ENCODE measurements around the gene IFIT1B. TPM values are rescaled to one million over a fixed set of nuclear protein-coding genes. Genes with fewer than 3 reads are reported as not detected.
"Not testable (repeated sequence)": the region's sequence is repeated elsewhere in the genome, so short reads cannot be mapped to it uniquely, and the experiment has no call there.

Gene IFIT1B
- total RNA-seq, 4 donors from 2014 or later = not detected

- H3K9me3 ChIP-seq = no peaks in the 10 kb centered on the region
- no peak overlapping the region for H3K4me3 ChIP-seq (replicated peaks in 1 of 3)
- no peaks in the 10 kb centered on the region for H3K27me3 ChIP-seq
- intact Hi-C loops (cut with DNase I) = no loop called here
- peak overlapping the region in 1 of 3 donors; percentile 9 for H3K27ac ChIP-seq
- TF ChIP-seq, protein P1, sequence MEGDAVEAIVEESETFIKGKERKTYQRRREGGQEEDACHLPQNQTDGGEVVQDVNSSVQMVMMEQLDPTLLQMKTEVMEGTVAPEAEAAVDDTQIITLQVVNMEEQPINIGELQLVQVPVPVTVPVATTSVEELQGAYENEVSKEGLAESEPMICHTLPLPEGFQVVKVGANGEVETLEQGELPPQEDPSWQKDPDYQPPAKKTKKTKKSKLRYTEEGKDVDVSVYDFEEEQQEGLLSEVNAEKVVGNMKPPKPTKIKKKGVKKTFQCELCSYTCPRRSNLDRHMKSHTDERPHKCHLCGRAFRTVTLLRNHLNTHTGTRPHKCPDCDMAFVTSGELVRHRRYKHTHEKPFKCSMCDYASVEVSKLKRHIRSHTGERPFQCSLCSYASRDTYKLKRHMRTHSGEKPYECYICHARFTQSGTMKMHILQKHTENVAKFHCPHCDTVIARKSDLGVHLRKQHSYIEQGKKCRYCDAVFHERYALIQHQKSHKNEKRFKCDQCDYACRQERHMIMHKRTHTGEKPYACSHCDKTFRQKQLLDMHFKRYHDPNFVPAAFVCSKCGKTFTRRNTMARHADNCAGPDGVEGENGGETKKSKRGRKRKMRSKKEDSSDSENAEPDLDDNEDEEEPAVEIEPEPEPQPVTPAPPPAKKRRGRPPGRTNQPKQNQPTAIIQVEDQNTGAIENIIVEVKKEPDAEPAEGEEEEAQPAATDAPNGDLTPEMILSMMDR (IDR thresholded peaks at IDR 0.05) = no peak
- TF ChIP-seq POLR2A (IDR thresholded peaks at IDR 0.05) = no peak
- 89 to 94% methylated on average over 2 of the region's 2 CpGs for WGBS, 2 donors
- no peaks in the 10 kb centered on the region for H3K36me3 ChIP-seq
- H3K4me1 ChIP-seq = peaks cover 14 to 46% of the 10 kb centered on the region in 2 donors
- DNase-seq = no peak
These were observed 28.9 kb upstream of the IFIT1B start for GRCh38 chr10:89348975-89349374.

- 57 to 59% methylated on average over 7 of the region's 7 CpGs for WGBS, 2 donors
- H3K9me3 ChIP-seq; H3K4me3 ChIP-seq (replicated peaks in 1 of 3); H3K27me3 ChIP-seq; H3K36me3 ChIP-seq; intact Hi-C loops (cut with DNase I): not testable (repeated sequence)
- peak overlapping the region; percentile 43 to 79 (median 44) for H3K27ac ChIP-seq
- peak; percentile 58 to 69 for DNase-seq
- peaks cover 14 to 46% of the 10 kb centered on the region in 2 donors for H3K4me1 ChIP-seq
These were observed 27.1 kb upstream of the IFIT1B start for GRCh38 chr10:89350631-89351315.

DNA sequence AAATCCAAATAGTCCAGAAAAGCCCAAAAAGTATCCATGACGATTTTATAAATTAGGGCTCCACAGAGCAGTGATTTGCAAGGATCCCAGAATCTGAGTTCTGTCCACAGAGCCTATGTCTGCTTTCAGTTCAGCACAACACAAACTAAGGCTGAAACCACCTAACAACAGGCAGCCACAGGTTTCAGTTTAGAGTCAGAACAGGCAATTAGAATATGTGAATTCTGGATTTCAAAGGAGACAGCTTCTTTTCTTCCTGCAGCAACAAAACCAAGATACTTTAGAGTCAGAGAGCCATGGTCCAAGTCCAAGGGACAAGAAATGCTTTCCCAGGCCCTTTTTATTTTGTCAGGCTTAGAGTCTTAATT, 26.5 kb upstream of the IFIT1B start:
- no peaks in the 10 kb centered on the region for H3K27me3 ChIP-seq
- H3K9me3 ChIP-seq = no peaks in the 10 kb centered on the region
- WGBS, 2 donors = 45 to 60% methylated on average over 1 of the region's 1 CpG
- no peak for DNase-seq
- no peak for TF ChIP-seq POLR2A (IDR thresholded peaks at IDR 0.05)
- TF ChIP-seq, protein P1 (IDR thresholded peaks at IDR 0.05) = no peak
- H3K4me1 ChIP-seq = peaks cover 14 to 42% of the 10 kb centered on the region in 2 donors
- intact Hi-C loops (cut with DNase I) = no loop called here
- no peaks in the 10 kb centered on the region for H3K36me3 ChIP-seq
- no peak overlapping the region for H3K4me3 ChIP-seq (replicated peaks in 1 of 3)
- H3K27ac ChIP-seq = peak overlapping the region; percentile 43 to 79 (median 44)

DNA sequence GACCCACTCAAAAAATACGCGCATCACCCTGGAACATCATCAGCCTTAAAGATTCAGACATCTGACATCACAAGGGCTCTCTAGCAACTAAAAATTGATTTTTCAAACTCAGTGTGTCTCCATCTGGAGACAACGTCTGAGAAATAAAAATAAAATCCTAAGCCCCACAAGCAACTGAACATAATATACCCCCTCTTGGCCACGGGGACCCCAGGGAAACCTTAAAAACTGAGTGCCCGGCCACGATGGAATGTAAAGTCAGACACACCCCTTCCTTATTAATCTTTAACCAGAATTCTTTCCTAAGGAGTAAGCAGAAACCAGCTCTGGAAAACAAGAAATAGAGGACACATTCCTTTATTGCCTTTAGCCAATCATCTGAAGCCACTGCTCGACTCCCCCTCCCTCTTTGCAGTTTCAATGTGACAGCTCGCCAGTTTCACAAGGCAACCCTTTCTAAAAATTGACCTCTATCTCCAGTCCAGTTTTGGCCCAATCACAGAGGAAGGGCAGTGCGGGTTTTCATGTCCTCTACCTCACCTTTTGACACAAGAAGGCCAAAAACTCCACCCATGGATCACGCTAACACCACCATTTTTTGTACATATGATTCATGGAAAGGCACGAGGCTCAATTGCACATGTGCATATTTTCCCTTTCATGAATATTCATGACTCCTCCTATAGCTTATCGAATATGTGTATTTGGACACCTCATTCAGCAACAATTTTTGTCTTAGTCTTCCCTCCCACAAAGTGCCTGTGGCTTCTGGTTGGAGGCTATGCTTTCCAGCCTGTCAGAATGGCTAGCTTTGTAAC, 25.9 kb upstream of the IFIT1B start:
- peak; percentile 20 to 38 for DNase-seq
- peak overlapping the region; percentile 43 to 79 (median 44) for H3K27ac ChIP-seq
- H3K36me3 ChIP-seq = no peaks in the 10 kb centered on the region
- no peak overlapping the region for H3K4me3 ChIP-seq (replicated peaks in 1 of 3)
- H3K9me3 ChIP-seq = no peaks in the 10 kb centered on the region
- TF ChIP-seq, protein P1 (IDR thresholded peaks at IDR 0.05) = no peak
- TF ChIP-seq POLR2A (IDR thresholded peaks at IDR 0.05) = no peak
- 61 to 67% methylated on average over 12 of the region's 12 CpGs for WGBS, 2 donors
- H3K27me3 ChIP-seq = no peaks in the 10 kb centered on the region
- H3K4me1 ChIP-seq = peaks cover 14 to 40% of the 10 kb centered on the region in 2 donors
- intact Hi-C loops (cut with DNase I) = no loop called here

DNA sequence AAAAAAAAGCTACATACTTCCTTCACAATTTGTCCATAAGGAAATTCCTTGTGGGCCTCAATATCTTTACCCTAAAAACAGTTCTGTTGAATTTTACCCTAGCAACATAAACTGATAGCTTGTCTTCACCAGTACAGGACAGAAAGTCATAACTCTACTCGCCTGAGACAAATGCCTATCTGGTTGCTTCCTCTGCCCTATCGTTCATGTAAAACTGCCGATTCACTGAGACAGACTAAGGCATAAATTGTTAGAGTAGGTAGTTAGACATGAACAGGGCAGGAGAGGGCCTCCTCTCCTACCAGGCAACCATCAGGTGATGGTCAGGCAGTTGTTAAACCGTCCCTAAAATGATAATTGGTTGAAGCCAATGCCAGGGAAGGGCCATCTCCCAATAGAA, 25.1 kb upstream of the IFIT1B start:
- WGBS, 2 donors = 94 to 97% methylated on average over 4 of the region's 4 CpGs
- Histone ChIP-seq H3K36me3 (no peaks in the 10 kb centered on the region), H3K4me3 (replicated peaks in 1 of 3) (no peak overlapping the region), H3K27me3 (no peaks in the 10 kb centered on the region), H3K27ac (no peak overlapping the region), H3K4me1 (peaks cover 14 to 37% of the 10 kb centered on the region in 2 donors), H3K9me3 (no peaks in the 10 kb centered on the region)
- no peak for DNase-seq
- TF ChIP-seq, protein P1 (IDR thresholded peaks at IDR 0.05) = no peak
- no peak for TF ChIP-seq POLR2A (IDR thresholded peaks at IDR 0.05)
- intact Hi-C loops (cut with DNase I) = no loop called here

Data from thyroid gland (tissue), 4 donors.